OCI-LY3 (cell line): ENCODE measurements around the gene WWP2.

Source experiments
- CTCF ChIP-seq: fragments of 200-600, 300-600 bp; sonication (generic); IDR thresholded peaks from 2 replicates; pipeline ENCODE4 v1.5.1; 2014; ENCODE audit warnings: antibody characterized with exemption, low read length, low read depth
- EZH2phosphoT487 ChIP-seq: fragments of 200-600 bp; shearing (Covaris generic); IDR thresholded peaks from 2 replicates; pipeline ENCODE4 v1.6.1; 2018; ENCODE audit warnings: antibody characterized with exemption, mixed run types, low read depth

- TF ChIP-seq CTCF (no peak), EZH2phosphoT487 (no peak)
Measured at GRCh38 chr16:69860233-69861231, 98.4 kb downstream of the WWP2 start.
